GM23338 (cell line): ENCODE measurements around the gene VAV3. TPM values are rescaled to one million over a fixed set of nuclear protein-coding genes. Genes with fewer than 3 reads are reported as not detected.

Experiments
- ATAC-seq: fragments of 200-7000 bp; cut with Tn5 transposase; 3 replicates; pipeline ENCODE4 v1.9.1; 2020
- DNase-seq: peaks from one replicate; pipeline ENCODE4 v3.0.0-alpha.2; 2015; ENCODE audit warnings: low spot score
- H2AFZ ChIP-seq: fragments of 200-600 bp; sonication (generic); 2 replicates; pipeline ENCODE4 v1.8.0; 2016; ENCODE audit warnings: antibody characterized with exemption, mild to moderate bottlenecking, moderate library complexity
- H3F3A ChIP-seq: fragments of 200-600 bp; sonication (generic); replicated peaks from 2 replicates; pipeline ENCODE4 v1.8.0; 2017; ENCODE audit warnings: antibody characterized with exemption, mixed run types, low read depth
- H3K27ac ChIP-seq: fragments of 200-600 bp; sonication (generic); 2 replicates; pipeline ENCODE4 v1.6.1; 2016; ENCODE audit warnings: low read depth
- H3K27me3 ChIP-seq: fragments of 200-600 bp; sonication (generic); 2 replicates; pipeline ENCODE4 v1.8.0; 2016; ENCODE audit warnings: mild to moderate bottlenecking, mixed run types, moderate library complexity; ENCODE audit not compliant: insufficient read depth
- H3K36me3 ChIP-seq: fragments of 200-600 bp; sonication (generic); 2 replicates; pipeline ENCODE4 v1.8.0; 2016; ENCODE audit warnings: mild to moderate bottlenecking; ENCODE audit not compliant: insufficient read depth
- H3K4me1 ChIP-seq: fragments of 200-600 bp; sonication (generic); 2 replicates; pipeline ENCODE4 v1.8.0; 2016; ENCODE audit warnings: mild to moderate bottlenecking, moderate library complexity; ENCODE audit not compliant: insufficient read depth
- H3K4me2 ChIP-seq: fragments of 200-600 bp; sonication (generic); 2 replicates; pipeline ENCODE4 v1.7.1; 2017; ENCODE audit warnings: mixed run types
- H3K4me3 ChIP-seq: fragments of 200-600 bp; sonication (generic); 2 replicates; pipeline ENCODE4 v1.6.1; 2016; ENCODE audit warnings: mixed run types
- H3K79me2 ChIP-seq: fragments of 200-600 bp; sonication (generic); replicated peaks from 2 replicates; pipeline ENCODE4 v1.8.0; 2017; ENCODE audit warnings: mild to moderate bottlenecking; ENCODE audit not compliant: insufficient read depth
- H3K9me2 ChIP-seq: fragments of 200-600 bp; sonication (generic); 2 replicates; pipeline ENCODE4 v1.8.0; 2017; ENCODE audit not compliant: insufficient read depth
- H4K20me1 ChIP-seq: fragments of 200-600 bp; sonication (generic); replicated peaks from 2 replicates; pipeline ENCODE4 v1.8.0; 2017; ENCODE audit warnings: mild to moderate bottlenecking; ENCODE audit not compliant: insufficient read depth
- H3K27ac Mint-ChIP-seq: 2 replicates; pipeline ENCODE4 v1.8.0; 2020; ENCODE audit warnings: inconsistent platforms, mild to moderate bottlenecking, moderate library complexity, mixed read lengths
- H3K27me3 Mint-ChIP-seq: 3 replicates; pipeline ENCODE4 v1.8.0; 2022; ENCODE audit warnings: low read depth, mild to moderate bottlenecking, moderate library complexity, mixed read lengths, inconsistent platforms; ENCODE audit not compliant: insufficient read depth, poor library complexity
- H3K36me3 Mint-ChIP-seq: 3 replicates; pipeline ENCODE4 v1.8.0; 2021; ENCODE audit warnings: low read depth, mild to moderate bottlenecking, inconsistent platforms, moderate library complexity, mixed read lengths
- H3K4me1 Mint-ChIP-seq: 3 replicates; pipeline ENCODE4 v1.8.0; 2020; ENCODE audit warnings: mild to moderate bottlenecking, inconsistent platforms, mixed read lengths
- H3K4me3 Mint-ChIP-seq: 3 replicates; pipeline ENCODE4 v1.8.0; 2021; ENCODE audit warnings: moderate library complexity, mild to moderate bottlenecking, inconsistent platforms, mixed read lengths
- H3K9me3 Mint-ChIP-seq: 3 replicates; pipeline ENCODE4 v1.8.0; 2020; ENCODE audit warnings: moderate library complexity, mild to moderate bottlenecking, inconsistent platforms, mixed read lengths
- CREB1 ChIP-seq: fragments of 250-450 bp; sonication (Bioruptor Pico); IDR thresholded peaks from 2 replicates; pipeline ENCODE4 v1.5.0; 2020; ENCODE audit warnings: low read depth, mild to moderate bottlenecking, moderate library complexity
- EZH2 ChIP-seq: fragments of 200-600 bp; sonication (generic); IDR thresholded peaks from one replicate; pipeline ENCODE4 v1.8.0; 2017; ENCODE audit warnings: antibody characterized with exemption, mild to moderate bottlenecking, low read depth; ENCODE audit not compliant: unreplicated experiment
- EZH2phosphoT487 ChIP-seq: fragments of 200-600 bp; sonication (generic); IDR thresholded peaks from one replicate; pipeline ENCODE4 v1.8.1; 2018; ENCODE audit warnings: antibody characterized with exemption; ENCODE audit not compliant: unreplicated experiment
- JUNB ChIP-seq: IDR thresholded peaks from one replicate; pipeline ENCODE4 v1.6.1; 2016; ENCODE audit warnings: antibody characterized with exemption; ENCODE audit not compliant: unreplicated experiment
- NANOG ChIP-seq: IDR thresholded peaks from 2 replicates; pipeline ENCODE4 v1.6.1; 2016; ENCODE audit warnings: antibody characterized with exemption, borderline replicate concordance
- POLR2AphosphoS5 ChIP-seq: IDR thresholded peaks from 2 replicates; pipeline ENCODE4 v1.6.1; 2016; ENCODE audit warnings: antibody characterized with exemption, low read depth
- STAT1 ChIP-seq: IDR thresholded peaks from one replicate; pipeline ENCODE4 v1.6.1; 2016; ENCODE audit warnings: antibody characterized with exemption; ENCODE audit not compliant: unreplicated experiment
- ZNF114 ChIP-seq: fragments of 250-450 bp; sonication (Bioruptor Pico); IDR thresholded peaks from 2 replicates; pipeline ENCODE4 v1.5.0; 2020; ENCODE audit warnings: mild to moderate bottlenecking, moderate library complexity
- ZNF331 ChIP-seq: fragments of 250-450 bp; sonication (Bioruptor Pico); IDR thresholded peaks from 2 replicates; pipeline ENCODE4 v1.5.0; 2020; ENCODE audit warnings: low read depth, mild to moderate bottlenecking, moderate library complexity
- polyA plus RNA-seq: library from polyadenylated mRNA; unstranded; fragments of >200 nt; fragmentation: Nextera tagmentation; extraction: Ambion mirVana; gene quantifications from 2 replicates; pipeline ENCODE4 v1.2.1, GENCODE V29; 2016
- total RNA-seq: library from RNA; depleted of rRNA; stranded (reverse); fragments of >200 nt; shearing (Covaris generic); gene quantifications from 2 replicates; pipeline ENCODE4 v1.2.3, GENCODE V29; 2014
- TF ChIP-seq, protein P1 (sequence below), 2 experiments: fragments of 200-600 bp in 1 of 2; sonication (generic) in 1 of 2; conservative IDR thresholded peaks; 2 replicates each; pipeline versions ENCODE4 v1.5.1 to v1.6.1; 2016 to 2017; ENCODE audit warnings: antibody characterized with exemption in 2 of 2, low read depth in 2 of 2, mild to moderate bottlenecking in 2 of 2, moderate library complexity in 1 of 2
- TF ChIP-seq, protein P2 (sequence below): fragments of 250-450 bp; sonication (Bioruptor Pico); IDR thresholded peaks from 2 replicates; pipeline ENCODE4 v1.5.0; 2020; ENCODE audit warnings: mild to moderate bottlenecking, moderate library complexity
- TF ChIP-seq, protein P3 (sequence below): IDR thresholded peaks from one replicate; pipeline ENCODE4 v1.6.1; 2018; ENCODE audit warnings: antibody characterized with exemption; ENCODE audit not compliant: unreplicated experiment
- TF ChIP-seq, protein P4 (sequence below): IDR thresholded peaks from 2 replicates; pipeline ENCODE4 v1.6.1; 2016; ENCODE audit warnings: antibody characterized with exemption

The VAV3 gene
- total and polyA plus RNA-seq, 2 experiments from 2014 or later: 3.0 to 11.3 TPM

DNA sequence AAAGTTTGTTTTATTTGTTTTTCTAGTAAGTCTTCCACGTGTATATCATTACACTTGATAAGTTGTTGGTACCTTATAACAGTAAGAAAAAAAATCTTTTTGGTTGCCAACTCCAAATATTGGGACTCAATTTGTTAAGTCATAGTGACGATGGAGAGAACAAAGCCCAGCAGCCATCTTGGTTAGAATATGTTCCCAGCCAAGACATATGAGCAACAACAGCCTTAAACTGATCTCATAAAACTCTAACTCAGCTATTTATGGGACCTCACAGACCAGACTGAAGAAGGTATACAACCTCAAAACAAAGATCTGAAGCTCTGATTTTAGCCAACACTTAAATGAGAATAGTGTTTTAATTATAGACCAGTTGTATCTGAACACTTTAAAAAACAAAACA, 281.3 kb downstream of the VAV3 start:
- Histone ChIP-seq H3K27ac (no peak overlapping the region), H3K4me2 (no peak overlapping the region), H4K20me1 (no peaks in the 10 kb centered on the region), H3F3A (no peaks in the 10 kb centered on the region), H3K36me3 (no peaks in the 10 kb centered on the region), H2AFZ (no peak overlapping the region), H3K79me2 (no peaks in the 10 kb centered on the region), H3K27me3 (no peaks in the 10 kb centered on the region), H3K9me2 (no peaks in the 10 kb centered on the region), H3K4me1 (peaks cover 7% of the 10 kb centered on the region; the same call in 1 of the 2 replicates), H3K4me3 (no peak overlapping the region)
- peak overlapping the region; percentile 67; the same call in 1 of the 2 replicates for H3K27ac Mint-ChIP-seq
- TF ChIP-seq EZH2phosphoT487 (no peak), JUNB (no peak), POLR2AphosphoS5 (no peak), ZNF114 (CRISPR knock-in tag) (no peak), STAT1 (no peak), NANOG (no peak), ZNF331 (no peak), EZH2 (no peak), CREB1 (CRISPR knock-in tag) (no peak)
- TF ChIP-seq, protein P1, sequence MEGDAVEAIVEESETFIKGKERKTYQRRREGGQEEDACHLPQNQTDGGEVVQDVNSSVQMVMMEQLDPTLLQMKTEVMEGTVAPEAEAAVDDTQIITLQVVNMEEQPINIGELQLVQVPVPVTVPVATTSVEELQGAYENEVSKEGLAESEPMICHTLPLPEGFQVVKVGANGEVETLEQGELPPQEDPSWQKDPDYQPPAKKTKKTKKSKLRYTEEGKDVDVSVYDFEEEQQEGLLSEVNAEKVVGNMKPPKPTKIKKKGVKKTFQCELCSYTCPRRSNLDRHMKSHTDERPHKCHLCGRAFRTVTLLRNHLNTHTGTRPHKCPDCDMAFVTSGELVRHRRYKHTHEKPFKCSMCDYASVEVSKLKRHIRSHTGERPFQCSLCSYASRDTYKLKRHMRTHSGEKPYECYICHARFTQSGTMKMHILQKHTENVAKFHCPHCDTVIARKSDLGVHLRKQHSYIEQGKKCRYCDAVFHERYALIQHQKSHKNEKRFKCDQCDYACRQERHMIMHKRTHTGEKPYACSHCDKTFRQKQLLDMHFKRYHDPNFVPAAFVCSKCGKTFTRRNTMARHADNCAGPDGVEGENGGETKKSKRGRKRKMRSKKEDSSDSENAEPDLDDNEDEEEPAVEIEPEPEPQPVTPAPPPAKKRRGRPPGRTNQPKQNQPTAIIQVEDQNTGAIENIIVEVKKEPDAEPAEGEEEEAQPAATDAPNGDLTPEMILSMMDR (conservative IDR thresholded peaks at IDR 0.05; ENCODE audit: low read depth in 2 of 2): no peak
- TF ChIP-seq, protein P2, sequence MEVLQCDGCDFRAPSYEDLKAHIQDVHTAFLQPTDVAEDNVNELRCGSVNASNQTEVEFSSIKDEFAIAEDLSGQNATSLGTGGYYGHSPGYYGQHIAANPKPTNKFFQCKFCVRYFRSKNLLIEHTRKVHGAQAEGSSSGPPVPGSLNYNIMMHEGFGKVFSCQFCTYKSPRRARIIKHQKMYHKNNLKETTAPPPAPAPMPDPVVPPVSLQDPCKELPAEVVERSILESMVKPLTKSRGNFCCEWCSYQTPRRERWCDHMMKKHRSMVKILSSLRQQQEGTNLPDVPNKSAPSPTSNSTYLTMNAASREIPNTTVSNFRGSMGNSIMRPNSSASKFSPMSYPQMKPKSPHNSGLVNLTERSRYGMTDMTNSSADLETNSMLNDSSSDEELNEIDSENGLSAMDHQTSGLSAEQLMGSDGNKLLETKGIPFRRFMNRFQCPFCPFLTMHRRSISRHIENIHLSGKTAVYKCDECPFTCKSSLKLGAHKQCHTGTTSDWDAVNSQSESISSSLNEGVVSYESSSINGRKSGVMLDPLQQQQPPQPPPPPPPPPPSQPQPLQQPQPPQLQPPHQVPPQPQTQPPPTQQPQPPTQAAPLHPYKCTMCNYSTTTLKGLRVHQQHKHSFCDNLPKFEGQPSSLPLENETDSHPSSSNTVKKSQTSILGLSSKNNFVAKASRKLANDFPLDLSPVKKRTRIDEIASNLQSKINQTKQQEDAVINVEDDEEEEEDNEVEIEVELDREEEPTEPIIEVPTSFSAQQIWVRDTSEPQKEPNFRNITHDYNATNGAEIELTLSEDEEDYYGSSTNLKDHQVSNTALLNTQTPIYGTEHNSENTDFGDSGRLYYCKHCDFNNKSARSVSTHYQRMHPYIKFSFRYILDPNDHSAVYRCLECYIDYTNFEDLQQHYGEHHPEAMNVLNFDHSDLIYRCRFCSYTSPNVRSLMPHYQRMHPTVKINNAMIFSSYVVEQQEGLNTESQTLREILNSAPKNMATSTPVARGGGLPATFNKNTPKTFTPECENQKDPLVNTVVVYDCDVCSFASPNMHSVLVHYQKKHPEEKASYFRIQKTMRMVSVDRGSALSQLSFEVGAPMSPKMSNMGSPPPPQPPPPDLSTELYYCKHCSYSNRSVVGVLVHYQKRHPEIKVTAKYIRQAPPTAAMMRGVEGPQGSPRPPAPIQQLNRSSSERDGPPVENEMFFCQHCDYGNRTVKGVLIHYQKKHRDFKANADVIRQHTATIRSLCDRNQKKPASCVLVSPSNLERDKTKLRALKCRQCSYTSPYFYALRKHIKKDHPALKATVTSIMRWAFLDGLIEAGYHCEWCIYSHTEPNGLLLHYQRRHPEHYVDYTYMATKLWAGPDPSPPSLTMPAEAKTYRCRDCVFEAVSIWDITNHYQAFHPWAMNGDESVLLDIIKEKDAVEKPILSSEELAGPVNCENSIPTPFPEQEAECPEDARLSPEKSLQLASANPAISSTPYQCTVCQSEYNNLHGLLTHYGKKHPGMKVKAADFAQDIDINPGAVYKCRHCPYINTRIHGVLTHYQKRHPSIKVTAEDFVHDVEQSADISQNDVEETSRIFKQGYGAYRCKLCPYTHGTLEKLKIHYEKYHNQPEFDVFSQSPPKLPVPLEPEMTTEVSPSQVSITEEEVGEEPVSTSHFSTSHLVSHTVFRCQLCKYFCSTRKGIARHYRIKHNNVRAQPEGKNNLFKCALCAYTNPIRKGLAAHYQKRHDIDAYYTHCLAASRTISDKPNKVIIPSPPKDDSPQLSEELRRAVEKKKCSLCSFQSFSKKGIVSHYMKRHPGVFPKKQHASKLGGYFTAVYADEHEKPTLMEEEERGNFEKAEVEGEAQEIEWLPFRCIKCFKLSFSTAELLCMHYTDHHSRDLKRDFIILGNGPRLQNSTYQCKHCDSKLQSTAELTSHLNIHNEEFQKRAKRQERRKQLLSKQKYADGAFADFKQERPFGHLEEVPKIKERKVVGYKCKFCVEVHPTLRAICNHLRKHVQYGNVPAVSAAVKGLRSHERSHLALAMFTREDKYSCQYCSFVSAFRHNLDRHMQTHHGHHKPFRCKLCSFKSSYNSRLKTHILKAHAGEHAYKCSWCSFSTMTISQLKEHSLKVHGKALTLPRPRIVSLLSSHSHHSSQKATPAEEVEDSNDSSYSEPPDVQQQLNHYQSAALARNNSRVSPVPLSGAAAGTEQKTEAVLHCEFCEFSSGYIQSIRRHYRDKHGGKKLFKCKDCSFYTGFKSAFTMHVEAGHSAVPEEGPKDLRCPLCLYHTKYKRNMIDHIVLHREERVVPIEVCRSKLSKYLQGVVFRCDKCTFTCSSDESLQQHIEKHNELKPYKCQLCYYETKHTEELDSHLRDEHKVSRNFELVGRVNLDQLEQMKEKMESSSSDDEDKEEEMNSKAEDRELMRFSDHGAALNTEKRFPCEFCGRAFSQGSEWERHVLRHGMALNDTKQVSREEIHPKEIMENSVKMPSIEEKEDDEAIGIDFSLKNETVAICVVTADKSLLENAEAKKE (CRISPR knock-in tag): no peak
- TF ChIP-seq, protein P3, sequence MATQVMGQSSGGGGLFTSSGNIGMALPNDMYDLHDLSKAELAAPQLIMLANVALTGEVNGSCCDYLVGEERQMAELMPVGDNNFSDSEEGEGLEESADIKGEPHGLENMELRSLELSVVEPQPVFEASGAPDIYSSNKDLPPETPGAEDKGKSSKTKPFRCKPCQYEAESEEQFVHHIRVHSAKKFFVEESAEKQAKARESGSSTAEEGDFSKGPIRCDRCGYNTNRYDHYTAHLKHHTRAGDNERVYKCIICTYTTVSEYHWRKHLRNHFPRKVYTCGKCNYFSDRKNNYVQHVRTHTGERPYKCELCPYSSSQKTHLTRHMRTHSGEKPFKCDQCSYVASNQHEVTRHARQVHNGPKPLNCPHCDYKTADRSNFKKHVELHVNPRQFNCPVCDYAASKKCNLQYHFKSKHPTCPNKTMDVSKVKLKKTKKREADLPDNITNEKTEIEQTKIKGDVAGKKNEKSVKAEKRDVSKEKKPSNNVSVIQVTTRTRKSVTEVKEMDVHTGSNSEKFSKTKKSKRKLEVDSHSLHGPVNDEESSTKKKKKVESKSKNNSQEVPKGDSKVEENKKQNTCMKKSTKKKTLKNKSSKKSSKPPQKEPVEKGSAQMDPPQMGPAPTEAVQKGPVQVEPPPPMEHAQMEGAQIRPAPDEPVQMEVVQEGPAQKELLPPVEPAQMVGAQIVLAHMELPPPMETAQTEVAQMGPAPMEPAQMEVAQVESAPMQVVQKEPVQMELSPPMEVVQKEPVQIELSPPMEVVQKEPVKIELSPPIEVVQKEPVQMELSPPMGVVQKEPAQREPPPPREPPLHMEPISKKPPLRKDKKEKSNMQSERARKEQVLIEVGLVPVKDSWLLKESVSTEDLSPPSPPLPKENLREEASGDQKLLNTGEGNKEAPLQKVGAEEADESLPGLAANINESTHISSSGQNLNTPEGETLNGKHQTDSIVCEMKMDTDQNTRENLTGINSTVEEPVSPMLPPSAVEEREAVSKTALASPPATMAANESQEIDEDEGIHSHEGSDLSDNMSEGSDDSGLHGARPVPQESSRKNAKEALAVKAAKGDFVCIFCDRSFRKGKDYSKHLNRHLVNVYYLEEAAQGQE: no peak
- TF ChIP-seq, protein P4, sequence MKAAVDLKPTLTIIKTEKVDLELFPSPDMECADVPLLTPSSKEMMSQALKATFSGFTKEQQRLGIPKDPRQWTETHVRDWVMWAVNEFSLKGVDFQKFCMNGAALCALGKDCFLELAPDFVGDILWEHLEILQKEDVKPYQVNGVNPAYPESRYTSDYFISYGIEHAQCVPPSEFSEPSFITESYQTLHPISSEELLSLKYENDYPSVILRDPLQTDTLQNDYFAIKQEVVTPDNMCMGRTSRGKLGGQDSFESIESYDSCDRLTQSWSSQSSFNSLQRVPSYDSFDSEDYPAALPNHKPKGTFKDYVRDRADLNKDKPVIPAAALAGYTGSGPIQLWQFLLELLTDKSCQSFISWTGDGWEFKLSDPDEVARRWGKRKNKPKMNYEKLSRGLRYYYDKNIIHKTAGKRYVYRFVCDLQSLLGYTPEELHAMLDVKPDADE: no peak
- peaks cover 17% of the 10 kb centered on the region; the same call in 2 of the 3 replicates for H3K4me1 Mint-ChIP-seq
- DNase-seq: no peak
- H3K4me3 Mint-ChIP-seq: no peak overlapping the region
- no peak for ATAC-seq
- H3K36me3 Mint-ChIP-seq: no peaks in the 10 kb centered on the region
- H3K9me3 Mint-ChIP-seq: no peaks in the 10 kb centered on the region
- H3K27me3 Mint-ChIP-seq: no peaks in the 10 kb centered on the region
